Inflammatory macrophage treated with lipopolysaccharide for 1 hour (primary cell): ENCODE measurements around the gene AKAP10.

Experiments
- DNase-seq, 2 donors: peaks; one replicate each; pipeline ENCODE4 v3.0.0-alpha.2; 2020 to 2022

Gene AKAP10

DNA sequence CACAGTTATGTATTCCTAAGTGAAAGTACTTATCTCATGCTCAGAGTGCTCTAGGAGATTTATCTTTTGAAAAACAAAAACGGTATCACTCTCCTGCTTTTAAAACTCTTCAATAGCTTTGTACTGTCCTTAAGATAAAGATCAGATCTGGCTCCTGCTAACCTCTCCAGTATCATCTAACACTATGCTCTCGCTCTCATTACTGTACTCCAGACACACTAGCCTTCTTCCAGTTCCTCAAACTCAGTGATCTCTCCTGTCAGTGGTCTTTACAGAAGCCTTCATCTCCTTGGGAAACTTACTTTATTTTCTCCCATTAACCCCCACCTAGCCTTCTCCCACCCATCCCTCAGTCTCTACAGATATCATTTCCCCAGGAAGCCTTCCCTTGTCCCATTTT lies 120.0 kb downstream of the AKAP10 start:
- no peak for DNase-seq
